IPS-20b (cell line): Measurements from ENCODE around the gene RAB25.
"Not testable (repeated sequence)": the region's sequence is repeated elsewhere in the genome, so short reads cannot be mapped to it uniquely, and the experiment has no call there.

Source experiments
- H3K27ac ChIP-seq: one replicate; pipeline ENCODE4 v1.5.1; 2013; ENCODE audit warnings: low read length
- H3K27me3 ChIP-seq: 2 replicates; pipeline ENCODE4 v1.6.1; 2013; ENCODE audit warnings: mild to moderate bottlenecking, low read length, inconsistent platforms; ENCODE audit not compliant: insufficient read depth
- H3K36me3 ChIP-seq: 2 replicates; pipeline ENCODE4 v1.6.1; 2013; ENCODE audit warnings: low read depth, mild to moderate bottlenecking, inconsistent platforms, low read length, moderate library complexity; ENCODE audit not compliant: insufficient read depth
- H3K4me1 ChIP-seq: 2 replicates; pipeline ENCODE4 v1.6.1; 2013; ENCODE audit warnings: mild to moderate bottlenecking, control low read depth, inconsistent platforms, low read length, moderate library complexity; ENCODE audit not compliant: insufficient read depth
- H3K4me3 ChIP-seq: 2 replicates; pipeline ENCODE4 v1.5.1; 2013; ENCODE audit warnings: mild to moderate bottlenecking, low read length, inconsistent platforms
- H3K9ac ChIP-seq: 2 replicates; pipeline ENCODE4 v1.6.1; 2013; ENCODE audit warnings: low read depth, mild to moderate bottlenecking, inconsistent platforms, low read length, moderate library complexity
- H3K9me3 ChIP-seq: 2 replicates; pipeline ENCODE4 v1.6.1; 2013; ENCODE audit warnings: mild to moderate bottlenecking, low read depth, low read length, inconsistent platforms; ENCODE audit not compliant: insufficient read depth

RAB25 gene

DNA sequence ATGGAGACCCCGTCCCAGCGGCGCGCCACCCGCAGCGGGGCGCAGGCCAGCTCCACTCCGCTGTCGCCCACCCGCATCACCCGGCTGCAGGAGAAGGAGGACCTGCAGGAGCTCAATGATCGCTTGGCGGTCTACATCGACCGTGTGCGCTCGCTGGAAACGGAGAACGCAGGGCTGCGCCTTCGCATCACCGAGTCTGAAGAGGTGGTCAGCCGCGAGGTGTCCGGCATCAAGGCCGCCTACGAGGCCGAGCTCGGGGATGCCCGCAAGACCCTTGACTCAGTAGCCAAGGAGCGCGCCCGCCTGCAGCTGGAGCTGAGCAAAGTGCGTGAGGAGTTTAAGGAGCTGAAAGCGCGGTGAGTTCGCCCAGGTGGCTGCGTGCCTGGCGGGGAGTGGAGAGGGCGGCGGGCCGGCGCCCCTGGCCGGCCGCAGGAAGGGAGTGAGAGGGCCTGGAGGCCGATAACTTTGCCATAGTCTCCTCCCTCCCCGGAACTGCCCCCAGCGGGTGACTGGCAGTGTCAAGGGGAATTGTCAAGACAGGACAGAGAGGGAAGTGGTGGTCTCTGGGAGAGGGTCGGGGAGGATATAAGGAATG is 54.1 kb downstream of the RAB25 start:
- Histone ChIP-seq H3K4me3 (peak overlapping the region; percentile 92), H3K9ac (peak overlapping the region; percentile 79), H3K36me3 (no peaks in the 10 kb centered on the region), H3K27ac (no peak overlapping the region), H3K27me3 (peaks cover 13% of the 10 kb centered on the region), H3K9me3 (no peaks in the 10 kb centered on the region), H3K4me1 (peaks cover 18% of the 10 kb centered on the region)

DNA sequence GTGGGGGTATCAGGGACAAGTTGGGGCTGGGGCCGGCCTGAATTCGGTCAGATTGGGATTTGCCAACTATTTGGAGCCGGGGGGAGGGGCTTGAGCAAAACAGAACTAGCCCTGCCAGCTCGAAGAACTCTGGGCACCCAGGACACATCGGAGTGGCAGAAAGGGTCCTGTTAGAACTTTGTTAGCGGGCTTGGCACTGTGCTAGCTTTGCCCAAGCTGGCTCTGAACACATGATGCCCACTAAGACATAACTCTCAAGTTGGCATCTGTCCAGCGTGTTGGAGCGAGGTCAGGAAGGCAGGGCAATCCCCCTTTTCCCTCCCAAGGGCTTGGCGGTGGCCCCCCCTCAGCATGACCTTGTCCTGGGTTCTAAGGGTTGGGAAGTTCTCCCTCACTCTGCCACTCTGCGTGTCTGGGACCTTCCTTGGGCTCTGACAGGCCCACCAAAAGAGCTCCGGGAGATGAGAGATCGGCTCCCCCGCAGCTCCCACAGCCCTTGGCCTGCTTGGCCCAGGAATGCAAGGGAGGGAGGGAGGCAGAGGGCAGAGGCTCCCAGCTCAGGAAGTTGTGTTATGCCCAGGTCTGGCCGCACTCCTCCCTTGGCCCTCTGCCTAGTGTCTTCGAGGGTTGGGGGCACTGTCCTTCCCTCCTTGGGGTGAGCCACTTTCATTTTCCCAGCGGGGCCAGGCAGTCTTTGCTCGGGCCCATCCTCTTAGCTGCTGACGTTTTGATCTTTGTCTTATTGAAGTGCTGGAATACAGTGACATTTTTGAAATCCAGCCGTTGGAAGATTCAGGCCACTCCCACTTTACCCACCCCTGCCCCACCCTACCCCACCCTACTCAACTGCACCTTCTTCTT is 54.8 kb downstream of the RAB25 start:
- peak overlapping the region; percentile 79; the same call in 1 of the 2 replicates for H3K9ac ChIP-seq
- H3K27ac ChIP-seq = no peak overlapping the region
- no peaks in the 10 kb centered on the region for H3K9me3 ChIP-seq
- H3K36me3 ChIP-seq = no peaks in the 10 kb centered on the region; the same call in 1 of the 2 replicates
- H3K4me1 ChIP-seq = peaks cover 18% of the 10 kb centered on the region
- H3K4me3 ChIP-seq = peak overlapping the region; percentile 92
- peaks cover 13% of the 10 kb centered on the region for H3K27me3 ChIP-seq

GRCh38 chr1:156116731-156117130 is 55.8 kb downstream of the RAB25 start:
- H3K27ac ChIP-seq, H3K36me3 ChIP-seq, H3K9me3 ChIP-seq, H3K9ac ChIP-seq, H3K4me3 ChIP-seq: not testable (repeated sequence)
- Histone ChIP-seq H3K27me3 (peaks cover 13% of the 10 kb centered on the region), H3K4me1 (peaks cover 22% of the 10 kb centered on the region)

- Histone ChIP-seq H3K4me3 (no peak overlapping the region), H3K27me3 (peaks cover 13% of the 10 kb centered on the region), H3K36me3 (no peaks in the 10 kb centered on the region; the same call in 1 of the 2 replicates), H3K27ac (no peak overlapping the region), H3K4me1 (peaks cover 28% of the 10 kb centered on the region), H3K9me3 (no peaks in the 10 kb centered on the region), H3K9ac (no peak overlapping the region)
Observed at GRCh38 chr1:156117414-156118176, 56.6 kb downstream of the RAB25 start.

- H3K4me1 ChIP-seq = peaks cover 35% of the 10 kb centered on the region
- H3K9me3 ChIP-seq = no peaks in the 10 kb centered on the region
- H3K4me3 ChIP-seq = no peak overlapping the region
- H3K9ac ChIP-seq = no peak overlapping the region
- no peak overlapping the region for H3K27ac ChIP-seq
- peaks cover 13% of the 10 kb centered on the region for H3K27me3 ChIP-seq
- no peaks in the 10 kb centered on the region; the same call in 1 of the 2 replicates for H3K36me3 ChIP-seq
Observed at GRCh38 chr1:156118177-156118868, 57.4 kb downstream of the RAB25 start.

DNA sequence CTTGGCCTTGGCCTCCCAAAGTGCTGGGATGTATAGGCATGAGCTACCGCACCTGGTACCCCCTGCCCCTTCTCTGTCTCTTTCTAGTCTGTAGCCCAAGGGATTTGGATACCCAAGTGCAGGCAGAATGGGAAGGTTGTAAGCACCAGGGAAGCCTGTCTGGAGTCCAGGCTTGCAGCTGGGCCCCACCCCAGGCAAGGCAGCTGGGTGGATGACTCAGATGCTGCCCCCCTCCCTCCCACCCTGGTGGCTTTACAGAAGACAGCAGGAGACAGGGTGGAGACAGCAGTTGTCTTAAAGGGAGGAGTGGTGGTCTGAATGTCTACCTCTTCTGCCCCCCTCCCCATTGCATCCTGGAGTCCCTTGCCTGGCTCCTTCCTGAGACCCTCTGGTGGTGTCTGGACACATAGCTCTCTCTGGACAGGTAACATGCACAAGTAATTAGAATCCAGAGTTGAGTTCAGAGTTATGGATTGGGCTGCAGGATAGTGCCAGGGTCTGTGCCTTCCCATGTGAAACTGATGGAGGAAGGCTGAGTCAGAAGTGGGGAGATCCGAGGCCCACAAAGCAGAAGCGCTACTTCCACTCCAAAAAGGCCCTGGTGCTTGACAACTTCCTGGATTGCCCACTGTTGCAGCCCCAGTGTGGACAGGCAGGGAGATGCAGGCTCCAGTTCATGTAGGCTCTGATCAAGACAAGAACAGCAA is 58.7 kb downstream of the RAB25 start:
- Histone ChIP-seq H3K9ac (no peak overlapping the region), H3K4me1 (peaks cover 30% of the 10 kb centered on the region), H3K27me3 (peaks cover 13% of the 10 kb centered on the region), H3K27ac (no peak overlapping the region), H3K4me3 (no peak overlapping the region), H3K9me3 (no peaks in the 10 kb centered on the region), H3K36me3 (no peaks in the 10 kb centered on the region; the same call in 1 of the 2 replicates)
